WERI-Rb-1 (cell line): Measurements from ENCODE around the gene GTF3C2.
"Not testable (repeated sequence)": the region's sequence is repeated elsewhere in the genome, so short reads cannot be mapped to it uniquely, and the experiment has no call there.

Experiments
- DNase-seq: peaks from one replicate; pipeline ENCODE4 v3.0.0-alpha.2; 2020
- H3K27ac ChIP-seq: fragments of 250-450 bp; sonication (Bioruptor Pico); 2 replicates; pipeline ENCODE4 v1.5.1; 2020; ENCODE audit warnings: mild to moderate bottlenecking, moderate library complexity
- H3K27me3 ChIP-seq: fragments of 250-450 bp; sonication (Bioruptor Pico); 2 replicates; pipeline ENCODE4 v1.5.1; 2021; ENCODE audit warnings: mild to moderate bottlenecking, low read depth, moderate library complexity; ENCODE audit not compliant: insufficient read depth, severe bottlenecking
- H3K36me3 ChIP-seq: fragments of 250-450 bp; sonication (Bioruptor Pico); 2 replicates; pipeline ENCODE4 v1.5.1; 2020; ENCODE audit warnings: mild to moderate bottlenecking, moderate library complexity
- H3K4me3 ChIP-seq: 2 replicates; pipeline ENCODE4 v1.5.1; 2011; ENCODE audit warnings: low read depth, mild to moderate bottlenecking, control low read depth, low read length
- H3K9me3 ChIP-seq: fragments of 250-450 bp; sonication (Bioruptor Pico); 2 replicates; pipeline ENCODE4 v1.5.1; 2021; ENCODE audit warnings: mild to moderate bottlenecking, moderate library complexity; ENCODE audit not compliant: severe bottlenecking
- CTCF ChIP-seq: IDR thresholded peaks from 2 replicates; pipeline ENCODE4 v1.5.1; 2011; ENCODE audit warnings: low read depth, mild to moderate bottlenecking, control low read depth, inconsistent platforms, low read length

GTF3C2 gene

GRCh38 chr2:27324720-27325119 is 31.8 kb downstream of the GTF3C2 start:
- Histone ChIP-seq H3K4me3 (no peak overlapping the region), H3K27me3 (no peaks in the 10 kb centered on the region), H3K27ac (no peak overlapping the region), H3K36me3 (peaks cover 43% of the 10 kb centered on the region), H3K9me3 (no peaks in the 10 kb centered on the region)
- TF ChIP-seq CTCF, result no peak
- DNase-seq, result no peak

DNA sequence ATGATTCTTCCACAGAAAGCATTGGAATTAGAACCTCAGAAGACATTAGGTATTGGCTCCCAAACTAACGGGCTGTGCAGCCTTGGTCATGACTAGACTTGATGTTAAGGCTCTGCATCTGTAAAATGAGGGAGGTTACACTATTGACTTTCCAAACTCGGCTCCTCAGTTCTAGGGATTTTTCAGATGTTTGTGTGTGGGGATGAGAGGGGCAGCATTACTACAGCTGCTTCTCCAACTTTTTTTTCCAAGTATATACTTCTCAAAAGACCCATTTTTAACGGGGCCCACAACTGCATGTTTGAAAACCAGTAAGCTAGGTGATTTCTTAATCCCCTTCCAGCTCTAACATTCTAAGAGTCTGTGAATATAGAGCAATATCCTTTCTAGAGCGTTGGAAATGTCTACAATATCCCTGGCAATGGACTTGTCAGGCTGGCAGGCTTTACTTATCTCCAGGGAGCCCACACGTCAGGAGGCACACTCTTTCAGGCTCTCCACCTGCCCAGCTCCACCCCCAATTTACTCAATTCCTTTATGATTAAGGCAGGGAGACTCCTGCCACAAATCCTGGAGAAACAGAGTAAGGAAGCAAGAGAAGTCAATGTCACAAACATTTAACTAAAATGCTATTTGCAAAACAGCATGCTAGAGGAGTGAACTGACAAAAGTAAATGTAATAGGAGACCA is 32.8 kb downstream of the GTF3C2 start:
- Histone ChIP-seq H3K27ac (peak overlapping the region; percentile 91), H3K27me3 (no peaks in the 10 kb centered on the region), H3K4me3 (peak overlapping the region; percentile 89), H3K36me3 (peaks cover 33% of the 10 kb centered on the region), H3K9me3 (no peaks in the 10 kb centered on the region)
- TF ChIP-seq CTCF, result no peak
- no peak for DNase-seq

- H3K27me3 ChIP-seq, result no peaks in the 10 kb centered on the region
- peaks cover 26% of the 10 kb centered on the region for H3K36me3 ChIP-seq
- H3K9me3 ChIP-seq, result no peaks in the 10 kb centered on the region
- peak within 1 kb of the TSS; percentile 91 for H3K27ac ChIP-seq
- peak within 1 kb of the TSS; percentile 89 for H3K4me3 ChIP-seq
- DNase-seq, result peak; percentile 98
- TF ChIP-seq CTCF, result no peak
Observed at GRCh38 chr2:27322766-27323595, 33.6 kb downstream of the GTF3C2 start, which contains the start of gene MPV17. Gene MPV17, minus strand, starts transcription at chr2:27323097. Its CDS starts 580 bp downstream, at chr2:27322517.

DNA sequence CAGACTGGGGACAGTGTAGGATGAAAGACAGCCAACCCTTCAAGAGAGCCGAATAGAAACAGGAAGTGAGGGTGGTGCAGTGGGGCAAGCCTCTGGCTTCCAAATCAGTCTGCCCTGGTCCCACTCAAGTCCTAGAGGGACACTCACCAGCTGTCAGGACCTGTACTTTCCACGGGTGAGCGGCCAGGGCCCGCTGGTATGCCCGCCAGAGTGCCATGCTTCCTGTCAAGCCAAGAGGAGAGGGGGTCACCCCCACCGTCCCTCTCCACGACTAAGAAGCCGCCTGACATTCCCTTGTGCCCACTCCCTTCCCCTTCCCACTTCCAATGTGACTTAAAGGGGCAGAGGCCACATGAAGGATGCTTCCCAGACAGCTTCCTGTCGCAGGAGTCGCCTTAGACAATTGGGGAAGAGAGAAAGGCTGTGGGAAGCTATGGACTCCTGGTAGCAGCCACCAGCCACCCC is 34.2 kb downstream of the GTF3C2 start:
- TF ChIP-seq CTCF, result no peak
- DNase-seq, result peak; percentile 29
- H3K4me3 ChIP-seq, result peak overlapping the region; percentile 89
- H3K36me3 ChIP-seq, result peaks cover 21% of the 10 kb centered on the region
- no peaks in the 10 kb centered on the region for H3K9me3 ChIP-seq
- H3K27ac ChIP-seq, result peak overlapping the region; percentile 91
- no peaks in the 10 kb centered on the region for H3K27me3 ChIP-seq

GRCh38 chr2:27320958-27321543 is 35.5 kb downstream of the GTF3C2 start:
- TF ChIP-seq CTCF, result peak; percentile 66
- DNase-seq, result peak; percentile 83
- Histone ChIP-seq H3K27me3 (no peaks in the 10 kb centered on the region), H3K36me3 (peaks cover 8% of the 10 kb centered on the region), H3K27ac (peak overlapping the region; percentile 19; the same call in 1 of the 2 replicates), H3K9me3 (no peaks in the 10 kb centered on the region), H3K4me3 (no peak overlapping the region)

DNA sequence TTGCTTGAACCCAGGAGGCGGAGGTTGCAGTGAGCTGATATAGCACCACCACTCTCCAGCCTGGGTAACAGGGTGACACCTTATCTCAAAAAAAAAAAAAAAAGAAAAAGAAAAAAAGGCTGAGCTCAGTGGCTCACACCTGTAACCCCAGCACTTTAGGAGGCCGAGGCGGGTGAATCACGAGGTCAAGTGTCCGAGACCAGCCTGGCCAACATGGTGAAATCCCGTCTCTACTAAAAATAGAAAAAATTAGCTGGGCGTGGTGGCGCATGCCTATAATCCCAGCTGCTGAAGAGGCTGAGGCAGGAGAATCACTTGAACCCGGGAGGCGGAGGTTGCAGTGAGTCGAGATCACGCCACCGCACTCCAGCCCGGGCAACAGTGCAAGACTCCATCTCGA is 36.7 kb downstream of the GTF3C2 start:
- H3K36me3 ChIP-seq, H3K9me3 ChIP-seq, H3K4me3 ChIP-seq, H3K27me3 ChIP-seq, DNase-seq, H3K27ac ChIP-seq: not testable (repeated sequence)
